Effector memory CD4-positive, alpha-beta T cell (primary cell): ENCODE measurements around the gene UGT2A2.

Experiments
- DNase-seq, 3 donors: peaks; one replicate each; pipeline ENCODE4 v3.0.0-alpha.2; 2020
- H3K27ac ChIP-seq: 2 replicates; pipeline ENCODE4 v1.7.0; 2013; ENCODE audit warnings: mild to moderate bottlenecking, low read length, moderate library complexity; ENCODE audit not compliant: insufficient read depth, poor library complexity, severe bottlenecking
- H3K27me3 ChIP-seq: replicated peaks from 2 replicates; pipeline ENCODE4 v1.7.0; 2013; ENCODE audit warnings: mild to moderate bottlenecking, low read length; ENCODE audit not compliant: insufficient read depth, control insufficient read depth, poor library complexity, severe bottlenecking
- H3K36me3 ChIP-seq: 2 replicates; pipeline ENCODE4 v1.7.0; 2013; ENCODE audit warnings: mild to moderate bottlenecking, low read length, moderate library complexity; ENCODE audit not compliant: control insufficient read depth, insufficient read depth
- H3K4me1 ChIP-seq: 2 replicates; pipeline ENCODE4 v1.7.0; 2013; ENCODE audit warnings: low read length, mild to moderate bottlenecking; ENCODE audit not compliant: control insufficient read depth, insufficient read depth, poor library complexity, severe bottlenecking
- H3K4me3 ChIP-seq: 2 replicates; pipeline ENCODE4 v1.7.0; 2013; ENCODE audit warnings: low read length, low read depth, mild to moderate bottlenecking; ENCODE audit not compliant: insufficient read depth, poor library complexity, severe bottlenecking
- H3K9me3 ChIP-seq: 2 replicates; pipeline ENCODE4 v1.7.0; 2013; ENCODE audit warnings: mild to moderate bottlenecking, low read length, moderate library complexity; ENCODE audit not compliant: control insufficient read depth

UGT2A2 gene

DNA sequence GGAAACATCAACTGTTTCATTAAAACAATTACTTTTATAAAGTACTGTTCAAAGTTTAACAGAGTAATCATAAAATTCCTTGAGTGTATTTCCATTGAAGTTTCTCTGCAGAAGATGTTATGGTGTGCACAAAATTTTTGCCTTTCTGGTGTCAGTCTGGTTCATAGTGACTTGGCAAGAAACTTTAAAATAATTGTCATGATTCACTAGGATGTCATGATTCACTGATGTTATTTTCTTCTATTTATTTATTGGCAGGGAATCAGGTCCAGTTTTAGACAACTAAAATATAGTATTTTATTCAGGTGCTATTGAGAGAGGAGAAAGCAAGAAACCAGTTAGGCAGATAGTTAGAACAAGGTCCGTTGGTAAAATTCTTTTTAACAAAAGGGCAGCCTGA is 9.8 kb upstream of the UGT2A2 start:
- DNase-seq: no peak
- Histone ChIP-seq H3K27ac (no peak overlapping the region), H3K4me3 (no peak overlapping the region), H3K36me3 (no peaks in the 10 kb centered on the region), H3K4me1 (no peaks in the 10 kb centered on the region), H3K9me3 (no peaks in the 10 kb centered on the region), H3K27me3 (no peaks in the 10 kb centered on the region)

DNA sequence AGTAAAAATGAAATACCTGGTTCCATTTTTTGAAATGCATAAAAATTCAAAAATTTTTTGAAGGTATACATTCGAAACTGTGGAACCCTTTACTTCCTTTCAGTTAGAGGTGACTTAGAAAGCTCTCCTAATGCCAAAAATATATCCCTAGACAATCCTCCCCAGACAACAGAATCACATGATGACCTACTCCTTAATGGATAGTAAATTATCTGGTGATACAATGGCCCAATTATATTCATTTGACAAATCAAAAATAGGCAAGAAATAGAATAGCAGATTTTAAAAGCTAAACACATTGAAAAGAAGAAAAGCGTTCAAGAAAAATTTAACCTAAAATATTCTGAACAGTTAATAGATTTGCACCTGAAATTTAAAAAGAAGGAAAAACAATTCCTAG is 3.5 kb upstream of the UGT2A2 start:
- Histone ChIP-seq H3K36me3 (no peaks in the 10 kb centered on the region), H3K4me3 (no peak overlapping the region), H3K27ac (no peak overlapping the region), H3K9me3 (no peaks in the 10 kb centered on the region), H3K27me3 (no peaks in the 10 kb centered on the region), H3K4me1 (no peaks in the 10 kb centered on the region)
- DNase-seq: no peak

DNA sequence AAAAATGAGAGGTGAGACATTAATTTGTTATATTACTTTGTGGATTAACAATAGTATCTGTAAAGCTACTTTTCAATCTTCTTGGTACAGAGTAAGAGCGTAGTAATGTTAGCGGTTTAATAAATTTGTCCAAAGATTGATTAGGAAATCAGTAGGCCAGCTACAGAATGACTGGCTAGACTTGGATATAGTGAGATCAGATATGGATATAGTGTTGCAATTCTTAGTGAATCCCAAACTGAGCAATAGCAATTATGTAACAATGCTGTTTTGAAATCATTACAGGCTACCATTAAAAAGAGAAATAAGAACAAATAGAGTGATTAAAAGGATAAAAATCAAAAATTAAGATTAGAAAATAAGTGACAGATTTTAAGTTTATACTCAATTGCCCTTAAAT is 847 bp upstream of the UGT2A2 start:
- Histone ChIP-seq H3K27ac (no peak overlapping the region), H3K4me1 (no peaks in the 10 kb centered on the region), H3K9me3 (no peaks in the 10 kb centered on the region), H3K36me3 (no peaks in the 10 kb centered on the region), H3K4me3 (no peak overlapping the region), H3K27me3 (no peaks in the 10 kb centered on the region)
- DNase-seq: no peak

DNA sequence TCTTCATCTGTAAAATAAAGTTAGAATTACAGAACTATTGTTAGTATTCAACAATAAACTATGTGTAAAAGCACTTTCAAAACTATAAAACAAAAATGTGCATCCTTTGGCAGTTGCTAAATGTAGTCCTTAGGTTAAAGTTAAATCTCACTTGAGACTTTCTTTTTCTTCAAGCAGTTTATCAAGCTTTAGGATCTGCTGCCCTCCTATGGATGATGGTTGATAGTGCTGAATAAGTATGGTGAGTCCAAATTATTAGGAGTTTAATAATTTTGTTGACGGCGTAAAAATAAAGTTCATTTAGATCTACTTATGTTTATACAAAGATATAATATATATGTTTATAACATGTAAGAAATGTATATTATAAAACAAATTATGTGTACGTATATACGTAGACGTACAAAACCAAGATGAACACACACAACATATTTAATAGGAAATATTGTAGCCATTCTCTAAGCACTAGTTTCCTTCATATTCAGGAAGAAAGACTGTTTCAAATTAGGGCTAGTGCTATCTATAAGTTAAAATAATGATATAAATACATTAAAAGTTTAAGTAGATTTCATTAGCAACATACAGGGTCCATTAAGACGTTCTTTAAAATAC is 22.3 kb downstream of the UGT2A2 start:
- no peak for DNase-seq
- H3K4me3 ChIP-seq: no peak overlapping the region
- H3K9me3 ChIP-seq: no peaks in the 10 kb centered on the region
- H3K27me3 ChIP-seq: no peaks in the 10 kb centered on the region
- H3K27ac ChIP-seq: no peak overlapping the region
- H3K4me1 ChIP-seq: no peaks in the 10 kb centered on the region
- H3K36me3 ChIP-seq: no peaks in the 10 kb centered on the region

DNA sequence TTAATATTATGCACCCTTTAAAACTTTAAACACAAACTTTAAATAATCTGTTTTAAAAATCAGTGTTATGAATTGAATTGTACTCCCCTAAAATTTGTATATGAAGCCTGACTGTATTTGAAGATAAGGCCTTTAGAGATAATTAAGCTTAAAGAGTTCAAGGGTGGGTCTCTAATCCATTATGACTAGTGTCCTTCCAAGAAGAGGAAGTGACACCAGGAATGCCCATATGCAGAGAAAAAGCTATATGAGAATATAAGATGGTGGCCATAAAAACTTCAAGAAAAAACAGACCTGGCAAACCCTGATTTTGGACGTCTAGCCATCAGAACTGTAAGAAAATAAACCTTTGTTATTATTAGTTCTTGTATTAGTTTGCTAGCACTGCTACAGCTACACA is 29.0 kb downstream of the UGT2A2 start:
- Histone ChIP-seq H3K9me3 (no peaks in the 10 kb centered on the region), H3K36me3 (no peaks in the 10 kb centered on the region), H3K27me3 (no peaks in the 10 kb centered on the region), H3K4me1 (no peaks in the 10 kb centered on the region), H3K4me3 (no peak overlapping the region), H3K27ac (no peak overlapping the region)
- no peak for DNase-seq

DNA sequence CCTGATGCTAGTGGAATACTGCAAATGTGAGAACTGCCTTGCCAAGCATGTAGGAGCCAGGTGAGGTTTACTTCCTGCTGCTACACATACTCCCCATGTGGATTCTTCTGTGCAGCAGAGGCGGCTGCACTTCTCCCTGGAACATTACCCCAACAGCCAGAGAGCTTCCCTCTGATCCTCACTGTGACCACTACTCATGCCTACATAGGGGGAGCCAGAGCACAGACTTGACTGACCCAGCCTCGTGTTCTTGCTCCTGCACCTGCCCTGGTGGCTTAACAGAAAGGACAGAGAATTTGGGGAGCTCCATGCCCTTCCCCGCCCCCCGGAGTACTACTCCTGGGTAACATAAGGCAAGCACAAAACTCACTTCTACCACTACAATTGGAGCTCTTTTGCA is 38.4 kb downstream of the UGT2A2 start:
- H3K9me3 ChIP-seq: no peaks in the 10 kb centered on the region
- no peaks in the 10 kb centered on the region for H3K36me3 ChIP-seq
- H3K27me3 ChIP-seq: no peaks in the 10 kb centered on the region
- DNase-seq: no peak
- no peaks in the 10 kb centered on the region for H3K4me1 ChIP-seq
- H3K4me3 ChIP-seq: no peak overlapping the region
- no peak overlapping the region for H3K27ac ChIP-seq

DNA sequence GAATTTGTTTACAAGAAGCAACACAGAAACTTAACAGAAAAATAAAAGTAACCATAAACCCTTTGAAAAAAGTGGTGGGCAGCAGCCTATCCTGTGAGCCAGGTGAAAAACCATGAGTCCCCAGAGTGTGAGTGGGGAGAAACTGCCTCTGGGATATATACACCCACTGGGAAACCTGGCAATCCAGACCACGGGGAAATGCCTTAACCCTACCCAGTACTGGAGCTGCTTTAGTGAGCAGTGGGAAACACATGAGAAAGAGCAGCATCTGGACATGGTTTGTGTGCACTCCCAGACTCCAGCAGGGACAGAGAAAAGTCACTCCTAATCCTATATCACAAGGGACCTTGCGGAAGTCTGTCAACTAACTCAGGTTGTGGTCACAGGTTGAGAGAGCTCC is 39.4 kb downstream of the UGT2A2 start:
- no peak overlapping the region for H3K27ac ChIP-seq
- DNase-seq: no peak

DNA sequence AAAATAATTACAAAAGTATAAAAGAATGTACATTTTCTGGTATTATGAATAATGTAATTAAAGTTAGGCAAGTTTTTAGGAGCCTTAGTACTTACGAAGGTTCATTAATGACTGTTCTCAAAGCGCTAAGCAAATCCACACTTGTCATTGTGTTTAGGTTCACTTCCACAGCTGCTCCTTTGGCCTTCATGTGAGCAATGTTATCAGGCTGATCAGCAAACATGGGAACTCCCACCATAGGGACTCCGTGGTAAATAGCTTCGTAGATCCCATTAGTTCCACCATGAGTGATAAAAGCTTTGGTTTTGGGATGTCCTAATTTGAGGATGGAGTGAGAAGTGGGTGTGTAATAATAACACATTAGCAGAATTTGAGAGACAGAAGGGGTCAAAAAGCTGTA is 45.1 kb downstream of the UGT2A2 start:
- Histone ChIP-seq H3K4me3 (no peak overlapping the region), H3K27ac (no peak overlapping the region), H3K4me1 (no peaks in the 10 kb centered on the region), H3K36me3 (no peaks in the 10 kb centered on the region), H3K27me3 (no peaks in the 10 kb centered on the region), H3K9me3 (no peaks in the 10 kb centered on the region)
- no peak for DNase-seq

More for the DNA sequence above, 39.4 kb downstream of the UGT2A2 start:
- Histone ChIP-seq H3K36me3 (no peaks in the 10 kb centered on the region), H3K4me3 (no peak overlapping the region), H3K9me3 (no peaks in the 10 kb centered on the region), H3K27me3 (no peaks in the 10 kb centered on the region), H3K4me1 (no peaks in the 10 kb centered on the region)

DNA sequence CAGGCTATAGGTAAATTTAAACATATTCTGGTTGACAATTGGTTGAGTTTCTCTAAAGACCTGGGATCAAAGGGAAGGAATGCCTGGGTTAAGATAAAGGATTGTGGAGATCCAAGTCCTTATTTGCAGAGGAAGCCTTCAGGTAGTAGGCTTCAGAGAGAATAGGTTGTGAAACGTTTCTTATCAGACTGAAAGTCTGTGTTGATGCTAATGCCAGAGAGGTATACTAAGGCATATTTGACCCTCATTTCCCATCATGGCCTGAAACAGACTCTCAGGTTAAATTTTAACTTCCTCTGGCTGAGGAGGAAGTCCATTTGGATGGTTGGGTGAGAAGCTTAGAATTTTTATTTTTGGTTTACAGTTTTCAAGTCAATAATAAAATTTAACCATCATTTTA is 48.1 kb downstream of the UGT2A2 start:
- H3K4me1 ChIP-seq: no peaks in the 10 kb centered on the region
- H3K27me3 ChIP-seq: no peaks in the 10 kb centered on the region
- DNase-seq: no peak
- no peaks in the 10 kb centered on the region for H3K9me3 ChIP-seq
- no peaks in the 10 kb centered on the region for H3K36me3 ChIP-seq
- H3K27ac ChIP-seq: no peak overlapping the region
- H3K4me3 ChIP-seq: no peak overlapping the region

DNA sequence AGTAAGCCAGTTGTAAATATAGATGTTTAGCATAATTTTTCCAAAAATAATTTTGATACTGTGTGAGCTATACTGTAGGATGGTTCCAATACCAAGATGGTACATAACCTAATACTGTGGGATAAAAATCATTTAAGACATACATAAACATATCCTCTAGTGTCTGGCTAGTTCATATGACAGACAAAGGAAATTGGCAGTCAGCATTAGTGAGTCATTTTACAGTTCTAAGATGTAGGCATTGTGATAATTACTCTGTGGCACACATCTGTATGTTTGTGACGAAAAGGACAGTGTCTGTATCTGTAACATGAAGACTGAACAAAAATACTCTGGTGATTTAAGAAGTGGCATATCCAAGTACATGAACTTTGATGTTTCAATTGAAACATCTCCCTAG is 49.6 kb downstream of the UGT2A2 start:
- Histone ChIP-seq H3K27ac (no peak overlapping the region), H3K9me3 (no peaks in the 10 kb centered on the region), H3K36me3 (no peaks in the 10 kb centered on the region), H3K4me1 (no peaks in the 10 kb centered on the region), H3K27me3 (no peaks in the 10 kb centered on the region), H3K4me3 (no peak overlapping the region)
- DNase-seq: no peak

DNA sequence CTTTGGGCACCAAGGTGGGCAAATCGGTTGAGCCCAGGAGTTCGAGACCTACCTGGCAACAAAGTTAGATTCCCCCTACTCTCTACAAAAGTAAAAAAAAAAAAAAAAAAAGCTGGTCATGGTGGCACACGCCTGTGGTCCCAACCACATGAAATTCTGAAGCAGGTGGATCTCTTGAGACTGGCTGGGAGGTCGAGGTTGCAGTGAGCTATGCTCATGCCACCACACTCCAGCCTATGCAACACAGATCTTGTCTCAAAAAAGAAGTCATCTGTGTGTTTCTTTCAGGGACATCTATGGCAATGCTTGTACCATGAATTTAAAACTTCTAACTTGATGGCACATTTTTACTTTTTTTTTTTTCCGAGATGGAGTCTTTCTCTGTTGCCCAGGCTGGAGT is 55.3 kb downstream of the UGT2A2 start:
- Histone ChIP-seq H3K27ac (no peak overlapping the region), H3K36me3 (no peaks in the 10 kb centered on the region), H3K9me3 (no peaks in the 10 kb centered on the region), H3K4me1 (no peaks in the 10 kb centered on the region), H3K4me3 (no peak overlapping the region), H3K27me3 (no peaks in the 10 kb centered on the region)
- DNase-seq: no peak
